SK-N-SH treated with all-trans-retinoic acid at 6 μM for 48 hours (cell line): ENCODE results near the gene CNGA2.

Experiments used
- ATAC-seq: fragments of 200-7000 bp; cut with Tn5 transposase; 3 replicates; pipeline ENCODE4 v1.9.1; 2020; ENCODE audit warnings: mild to moderate bottlenecking, moderate library complexity
- ARNTL ChIP-seq: fragments of 450-650 bp; formaldehyde crosslinking; IDR thresholded peaks from 2 replicates; pipeline ENCODE4 v1.5.0; 2020; ENCODE audit warnings: low read depth, mild to moderate bottlenecking, moderate library complexity, borderline replicate concordance
- BACH2 ChIP-seq: fragments of 250-450 bp; sonication (Bioruptor Pico); IDR thresholded peaks from 2 replicates; pipeline ENCODE4 v1.9.0; 2021; ENCODE audit warnings: mild to moderate bottlenecking, borderline replicate concordance
- CREB5 ChIP-seq: fragments of 250-450 bp; sonication (Bioruptor Pico); IDR thresholded peaks from 2 replicates; pipeline ENCODE4 v1.5.1; 2020; ENCODE audit warnings: low read depth, mild to moderate bottlenecking, moderate library complexity
- CSDC2 ChIP-seq: fragments of 250-450 bp; sonication (Bioruptor Pico); IDR thresholded peaks from 2 replicates; pipeline ENCODE4 v1.5.0; 2020; ENCODE audit warnings: mild to moderate bottlenecking, moderate library complexity
- CSRNP3 ChIP-seq: fragments of 250-450 bp; sonication (Bioruptor Pico); IDR thresholded peaks from 2 replicates; pipeline ENCODE4 v1.5.1; 2021; ENCODE audit warnings: mild to moderate bottlenecking, moderate library complexity
- ESRRG ChIP-seq: fragments of 250-450 bp; sonication (Bioruptor Pico); IDR thresholded peaks from 2 replicates; pipeline ENCODE4 v1.6.1; 2021; ENCODE audit warnings: mild to moderate bottlenecking
- GLIS3 ChIP-seq: fragments of 250-450 bp; sonication (Bioruptor Pico); IDR thresholded peaks from 2 replicates; pipeline ENCODE4 v1.5.0; 2020; ENCODE audit warnings: mild to moderate bottlenecking, moderate library complexity
- ISL1 ChIP-seq: fragments of 250-450 bp; sonication (Bioruptor Pico); IDR thresholded peaks from 2 replicates; pipeline ENCODE4 v2.1.2; 2022; ENCODE audit warnings: mild to moderate bottlenecking, moderate library complexity
- OSR1 ChIP-seq: fragments of 250-450 bp; sonication (Bioruptor Pico); IDR thresholded peaks from 2 replicates; pipeline ENCODE4 v1.8.0; 2022; ENCODE audit warnings: moderate library complexity, mild to moderate bottlenecking, inconsistent platforms
- PATZ1 ChIP-seq: fragments of 250-450 bp; sonication (Bioruptor Pico); IDR thresholded peaks from 2 replicates; pipeline ENCODE4 v1.8.0; 2020; ENCODE audit warnings: mild to moderate bottlenecking, moderate library complexity, borderline replicate concordance
- PPARA ChIP-seq: fragments of 250-450 bp; sonication (Bioruptor Pico); IDR thresholded peaks from 2 replicates; pipeline ENCODE4 v1.5.0; 2020; ENCODE audit warnings: mild to moderate bottlenecking, borderline replicate concordance
- SNAI2 ChIP-seq: fragments of 250-450 bp; sonication (Bioruptor Pico); IDR thresholded peaks from 2 replicates; pipeline ENCODE4 v1.5.0; 2020; ENCODE audit warnings: mild to moderate bottlenecking, moderate library complexity
- TCF4 ChIP-seq: fragments of 250-450 bp; sonication (Bioruptor Pico); IDR thresholded peaks from 2 replicates; pipeline ENCODE4 v1.8.0; 2021; ENCODE audit warnings: mild to moderate bottlenecking, moderate library complexity, borderline replicate concordance
- TOX ChIP-seq: fragments of 250-450 bp; sonication (Bioruptor Pico); IDR thresholded peaks from 2 replicates; pipeline ENCODE4 v1.8.0; 2021; ENCODE audit warnings: mild to moderate bottlenecking, moderate library complexity, borderline replicate concordance
- TSHZ2 ChIP-seq: fragments of 250-450 bp; sonication (Bioruptor Pico); IDR thresholded peaks from 2 replicates; pipeline ENCODE4 v1.5.0; 2020; ENCODE audit warnings: mild to moderate bottlenecking, moderate library complexity
- ZC3H10 ChIP-seq: fragments of 250-450 bp; sonication (Bioruptor Pico); IDR thresholded peaks from 2 replicates; pipeline ENCODE4 v1.5.1; 2021; ENCODE audit warnings: mild to moderate bottlenecking, moderate library complexity
- ZFP3 ChIP-seq: fragments of 250-450 bp; sonication (Bioruptor Pico); IDR thresholded peaks from 2 replicates; pipeline ENCODE4 v1.5.0; 2020; ENCODE audit warnings: mild to moderate bottlenecking, moderate library complexity
- ZFP30 ChIP-seq: fragments of 450-650 bp; formaldehyde crosslinking; IDR thresholded peaks from 2 replicates; pipeline ENCODE4 v1.5.0; 2022; ENCODE audit warnings: mild to moderate bottlenecking, moderate library complexity
- ZNF565 ChIP-seq: fragments of 450-650 bp; formaldehyde crosslinking; conservative IDR thresholded peaks from 2 replicates; pipeline ENCODE4 v1.5.0; 2020; ENCODE audit warnings: low read depth, mild to moderate bottlenecking, moderate library complexity
- ZNF70 ChIP-seq: fragments of 450-650 bp; formaldehyde crosslinking; IDR thresholded peaks from 2 replicates; pipeline ENCODE4 v1.5.0; 2020; ENCODE audit warnings: mild to moderate bottlenecking, moderate library complexity
- ZNF8 ChIP-seq: fragments of 450-650 bp; formaldehyde crosslinking; IDR thresholded peaks from 2 replicates; pipeline ENCODE4 v1.5.0; 2020; ENCODE audit warnings: mild to moderate bottlenecking, moderate library complexity

CNGA2 gene

GRCh38 chrX:151724563-151725337 lies 9.8 kb upstream of the CNGA2 start:
- ATAC-seq, result no peak
- TF ChIP-seq ZNF8 (CRISPR knock-in tag) (no peak), ZFP30 (CRISPR knock-in tag) (no peak), ESRRG (CRISPR knock-in tag) (no peak), OSR1 (CRISPR knock-in tag) (no peak), SNAI2 (CRISPR knock-in tag) (no peak), BACH2 (no peak), ARNTL (CRISPR knock-in tag) (no peak)

GRCh38 chrX:151725338-151725614 lies 9.3 kb upstream of the CNGA2 start:
- TF ChIP-seq ZNF8 (CRISPR knock-in tag), result no peak
- no peak for TF ChIP-seq CREB5 (CRISPR knock-in tag)
- no peak for TF ChIP-seq SNAI2 (CRISPR knock-in tag)
- TF ChIP-seq ZNF70, result no peak
- no peak for TF ChIP-seq ZFP30 (CRISPR knock-in tag)
- TF ChIP-seq TCF4, result no peak
- TF ChIP-seq ESRRG (CRISPR knock-in tag), result no peak
- no peak for TF ChIP-seq CSRNP3
- TF ChIP-seq ISL1 (CRISPR knock-in tag), result no peak
- no peak for TF ChIP-seq ARNTL (CRISPR knock-in tag)
- no peak for TF ChIP-seq PPARA
- no peak for TF ChIP-seq PATZ1
- no peak for TF ChIP-seq ZNF565 (CRISPR knock-in tag)
- no peak for ATAC-seq

GRCh38 chrX:151726751-151727150 lies 7.8 kb upstream of the CNGA2 start:
- ATAC-seq, result no peak
- TF ChIP-seq ESRRG (CRISPR knock-in tag) (no peak), ZC3H10 (CRISPR knock-in tag) (no peak), TOX (CRISPR knock-in tag) (no peak), TSHZ2 (CRISPR knock-in tag) (no peak)

- TF ChIP-seq TCF4 (no peak), GLIS3 (CRISPR knock-in tag) (no peak), CSDC2 (no peak), ZFP3 (CRISPR knock-in tag) (no peak), TOX (CRISPR knock-in tag) (no peak), ZNF8 (CRISPR knock-in tag) (no peak), BACH2 (no peak)
- no peak for ATAC-seq
Measured at GRCh38 chrX:151727346-151727745, 7.2 kb upstream of the CNGA2 start.
